Tibial nerve (tissue), 4 donors: ENCODE data around the gene XPNPEP2. TPM values are rescaled to one million over a fixed set of nuclear protein-coding genes. Genes with fewer than 3 reads are reported as not detected.

ENCODE experiments used
- DNase-seq, 2 donors: peaks; one replicate each; pipeline ENCODE4 v3.0.0-alpha.2; 2019; ENCODE audit warnings: low spot score in 2 of 2
- H3K27ac ChIP-seq, 4 donors: fragments of 200-600 bp; sonication (generic) in 3 of 4; one replicate each; pipeline ENCODE4 v1.5.1; 2017 to 2019; ENCODE audit warnings: mild to moderate bottlenecking in 1 of 4
- H3K27me3 ChIP-seq, 2 donors: fragments of 200-600 bp; sonication (generic) in 1 of 2; one replicate each; pipeline versions ENCODE4 v1.5.1 to v1.6.0; 2017 to 2019
- H3K36me3 ChIP-seq, 3 donors: fragments of 200-600 bp; sonication (generic); one replicate each; pipeline ENCODE4 v1.5.1; 2018 to 2019
- H3K4me1 ChIP-seq, 4 donors: fragments of 200-600 bp; sonication (generic) in 3 of 4; one replicate each; pipeline ENCODE4 v1.5.1; 2017 to 2019
- H3K4me3 ChIP-seq, 4 donors: fragments of 200-600 bp; sonication (generic) in 3 of 4; one replicate each; pipeline ENCODE4 v1.5.1; 2017 to 2019; ENCODE audit warnings: mild to moderate bottlenecking in 1 of 4, moderate library complexity in 1 of 4
- H3K9me3 ChIP-seq, 4 donors: fragments of 200-600 bp; sonication (generic) in 3 of 4; one replicate each; pipeline ENCODE4 v1.5.1; 2017 to 2019
- EP300 ChIP-seq, 2 donors: sonication (generic); formaldehyde crosslinking; IDR thresholded peaks; one replicate each; pipeline ENCODE4 v1.6.1; 2017; ENCODE audit warnings: antibody characterized with exemption in 2 of 2, mild to moderate bottlenecking in 1 of 2
- POLR2A ChIP-seq, 2 donors: fragments of 450-650 bp; IDR thresholded peaks; one replicate each; pipeline ENCODE4 v1.6.1; 2017; ENCODE audit warnings: antibody characterized with exemption in 2 of 2, mild to moderate bottlenecking in 2 of 2, moderate library complexity in 2 of 2
- WGBS, 2 donors: methylation state at CpG; one replicate each; pipeline ENCODE4 v1.1.5; 2018; 5-methylcytosine and 5-hydroxymethylcytosine counted together
- total RNA-seq, 4 donors: library from RNA; depleted of rRNA; stranded (reverse); fragments of >200 nt; gene quantifications; one replicate each; pipeline ENCODE4 v1.1.0, GENCODE V29; 2016
- TF ChIP-seq, protein P1 (sequence below), 5 experiments: fragments of 200-600 bp in 3 of 5; fragments of 450-650 bp in 2 of 5; sonication (generic) in 3 of 5; IDR thresholded peaks; one replicate each; pipeline ENCODE4 v1.5.1; 2016 to 2019; ENCODE audit warnings: antibody characterized with exemption in 5 of 5, mild to moderate bottlenecking in 3 of 5, moderate library complexity in 2 of 5

The XPNPEP2 gene, protein sequence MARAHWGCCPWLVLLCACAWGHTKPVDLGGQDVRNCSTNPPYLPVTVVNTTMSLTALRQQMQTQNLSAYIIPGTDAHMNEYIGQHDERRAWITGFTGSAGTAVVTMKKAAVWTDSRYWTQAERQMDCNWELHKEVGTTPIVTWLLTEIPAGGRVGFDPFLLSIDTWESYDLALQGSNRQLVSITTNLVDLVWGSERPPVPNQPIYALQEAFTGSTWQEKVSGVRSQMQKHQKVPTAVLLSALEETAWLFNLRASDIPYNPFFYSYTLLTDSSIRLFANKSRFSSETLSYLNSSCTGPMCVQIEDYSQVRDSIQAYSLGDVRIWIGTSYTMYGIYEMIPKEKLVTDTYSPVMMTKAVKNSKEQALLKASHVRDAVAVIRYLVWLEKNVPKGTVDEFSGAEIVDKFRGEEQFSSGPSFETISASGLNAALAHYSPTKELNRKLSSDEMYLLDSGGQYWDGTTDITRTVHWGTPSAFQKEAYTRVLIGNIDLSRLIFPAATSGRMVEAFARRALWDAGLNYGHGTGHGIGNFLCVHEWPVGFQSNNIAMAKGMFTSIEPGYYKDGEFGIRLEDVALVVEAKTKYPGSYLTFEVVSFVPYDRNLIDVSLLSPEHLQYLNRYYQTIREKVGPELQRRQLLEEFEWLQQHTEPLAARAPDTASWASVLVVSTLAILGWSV
- total RNA-seq = 10 to 100 TPM in 1 of 4 donors, 1 to 10 TPM in 2, under 1 TPM in 1; 0.87 to 10.0 (median 5.2) TPM

DNA sequence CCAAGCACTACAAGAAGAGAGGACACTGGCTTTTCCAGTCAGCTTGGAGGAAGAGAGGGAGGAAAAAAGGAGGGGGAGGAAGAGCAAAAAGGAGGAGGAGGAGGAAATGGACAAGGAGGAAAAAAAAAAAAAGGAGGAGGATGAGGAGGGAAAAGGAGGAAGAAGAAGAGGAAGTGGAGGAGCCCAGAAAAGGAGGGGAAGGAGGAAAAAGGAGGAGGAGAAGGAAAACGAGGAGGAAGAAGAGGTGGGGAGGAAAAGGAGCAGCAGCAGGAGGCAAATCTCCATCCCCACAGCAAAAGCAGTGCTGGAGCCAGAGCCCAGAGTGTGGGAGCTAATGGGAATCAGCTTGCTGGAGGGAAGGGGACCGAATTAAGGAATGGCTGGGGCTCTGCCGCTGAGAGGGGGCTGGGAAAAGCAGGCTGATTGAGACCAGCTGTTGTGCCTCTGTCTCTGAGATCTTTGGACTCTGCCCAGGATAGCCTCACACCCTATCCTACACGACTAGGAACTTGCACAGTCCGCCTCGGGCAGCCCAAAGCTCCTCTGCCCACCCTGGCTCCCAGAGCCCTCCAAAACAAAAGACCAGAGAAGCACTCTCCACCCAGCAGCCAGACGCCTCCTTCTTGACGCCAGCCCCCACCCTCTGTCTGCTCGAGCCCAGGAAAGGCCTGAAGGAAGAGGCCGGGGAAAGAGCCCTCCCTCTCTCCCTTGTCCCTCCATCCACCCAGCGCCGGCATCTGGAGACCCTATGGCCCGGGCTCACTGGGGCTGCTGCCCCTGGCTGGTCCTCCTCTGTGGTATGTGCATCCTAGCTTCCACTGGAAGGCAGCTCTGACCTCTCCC, at the start of gene XPNPEP2:
Gene XPNPEP2 (plus strand): TSS at position 514 of the 843 bp plus-strand sequence. CDS start 235 bp downstream, at position 749.
- H3K27ac ChIP-seq = peak within 1 kb of the TSS in 3 of 4 donors; percentile 50 to 62 (median 61)
- peaks cover 0 to 10% (median 0%) of the 10 kb centered on the region in 4 donors for H3K4me1 ChIP-seq
- TF ChIP-seq EP300 (IDR thresholded peaks at IDR 0.05) (no peak), POLR2A (IDR thresholded peaks at IDR 0.05) (no peak)
- TF ChIP-seq, protein P1, sequence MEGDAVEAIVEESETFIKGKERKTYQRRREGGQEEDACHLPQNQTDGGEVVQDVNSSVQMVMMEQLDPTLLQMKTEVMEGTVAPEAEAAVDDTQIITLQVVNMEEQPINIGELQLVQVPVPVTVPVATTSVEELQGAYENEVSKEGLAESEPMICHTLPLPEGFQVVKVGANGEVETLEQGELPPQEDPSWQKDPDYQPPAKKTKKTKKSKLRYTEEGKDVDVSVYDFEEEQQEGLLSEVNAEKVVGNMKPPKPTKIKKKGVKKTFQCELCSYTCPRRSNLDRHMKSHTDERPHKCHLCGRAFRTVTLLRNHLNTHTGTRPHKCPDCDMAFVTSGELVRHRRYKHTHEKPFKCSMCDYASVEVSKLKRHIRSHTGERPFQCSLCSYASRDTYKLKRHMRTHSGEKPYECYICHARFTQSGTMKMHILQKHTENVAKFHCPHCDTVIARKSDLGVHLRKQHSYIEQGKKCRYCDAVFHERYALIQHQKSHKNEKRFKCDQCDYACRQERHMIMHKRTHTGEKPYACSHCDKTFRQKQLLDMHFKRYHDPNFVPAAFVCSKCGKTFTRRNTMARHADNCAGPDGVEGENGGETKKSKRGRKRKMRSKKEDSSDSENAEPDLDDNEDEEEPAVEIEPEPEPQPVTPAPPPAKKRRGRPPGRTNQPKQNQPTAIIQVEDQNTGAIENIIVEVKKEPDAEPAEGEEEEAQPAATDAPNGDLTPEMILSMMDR (IDR thresholded peaks at IDR 0.05) = no peak
- H3K27me3 ChIP-seq = no peaks in the 10 kb centered on the region
- 10 to 32% methylated on average over 7 to 13 of the region's 13 CpGs for WGBS, 2 donors
- peak in 1 of 2 donors; percentile 24 for DNase-seq
- H3K36me3 ChIP-seq = no peaks in the 10 kb centered on the region
- no peaks in the 10 kb centered on the region for H3K9me3 ChIP-seq
- peak within 1 kb of the TSS in 1 of 4 donors; percentile 3 for H3K4me3 ChIP-seq

DNA sequence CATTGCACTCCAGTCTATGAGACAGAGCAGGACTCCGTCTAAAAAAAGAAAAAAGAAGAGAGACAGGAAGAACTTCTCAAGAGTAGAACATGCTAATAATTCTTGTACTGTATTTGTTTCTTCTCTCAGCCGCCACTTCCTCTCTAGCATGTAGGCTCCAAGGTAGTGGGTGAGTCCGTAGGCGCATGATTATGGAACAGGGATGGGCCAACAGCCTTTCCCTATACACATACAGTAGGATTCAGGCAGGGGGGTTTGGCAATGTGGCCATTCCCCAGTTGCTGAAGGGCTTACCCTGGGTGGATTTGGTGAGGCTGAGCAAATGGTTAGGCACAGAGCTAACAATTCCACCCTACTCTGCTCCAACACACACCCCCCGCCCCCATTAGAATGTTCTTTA, 49.0 kb upstream of the XPNPEP2 start:
- Histone ChIP-seq H3K9me3 (no peaks in the 10 kb centered on the region), H3K4me3 (no peak overlapping the region), H3K36me3 (no peaks in the 10 kb centered on the region), H3K27ac (no peak overlapping the region), H3K27me3 (no peaks in the 10 kb centered on the region), H3K4me1 (no peaks in the 10 kb centered on the region)
- TF ChIP-seq POLR2A (IDR thresholded peaks at IDR 0.05) (no peak), EP300 (IDR thresholded peaks at IDR 0.05) (no peak)
- TF ChIP-seq, protein P1 (IDR thresholded peaks at IDR 0.05) = no peak
- DNase-seq = no peak
- WGBS, 2 donors = 82 to 88% methylated on average over 5 of the region's 5 CpGs

DNA sequence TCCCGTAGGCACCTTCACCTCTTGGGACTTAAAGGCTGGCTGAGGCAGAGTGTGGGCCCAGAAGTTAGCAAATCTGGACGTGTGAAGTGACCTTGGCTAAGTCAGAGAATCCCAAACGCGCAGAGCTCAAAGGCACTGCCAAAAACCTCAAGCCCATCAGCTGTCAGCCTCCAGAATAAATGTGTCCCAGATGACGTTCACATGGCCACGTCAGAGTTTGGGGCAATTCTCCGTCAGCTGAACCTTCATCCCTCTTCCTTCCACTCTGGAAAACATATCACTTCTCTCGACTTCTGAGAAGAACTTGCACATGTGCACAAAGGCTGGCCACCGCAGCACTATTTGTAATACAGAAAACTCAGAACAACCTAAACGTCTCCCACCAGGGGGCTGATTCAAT, 48.3 kb upstream of the XPNPEP2 start:
- Histone ChIP-seq H3K27ac (no peak overlapping the region), H3K36me3 (no peaks in the 10 kb centered on the region), H3K27me3 (no peaks in the 10 kb centered on the region), H3K9me3 (no peaks in the 10 kb centered on the region), H3K4me3 (no peak overlapping the region), H3K4me1 (no peaks in the 10 kb centered on the region)
- DNase-seq = peak in 1 of 2 donors; percentile 7
- 60 to 67% methylated on average over 10 of the region's 10 CpGs for WGBS, 2 donors
- TF ChIP-seq EP300 (IDR thresholded peaks at IDR 0.05) = peak in 1 of 2 donors; percentile 13
- TF ChIP-seq, protein P1 (IDR thresholded peaks at IDR 0.05) = no peak
- no peak for TF ChIP-seq POLR2A (IDR thresholded peaks at IDR 0.05)

DNA sequence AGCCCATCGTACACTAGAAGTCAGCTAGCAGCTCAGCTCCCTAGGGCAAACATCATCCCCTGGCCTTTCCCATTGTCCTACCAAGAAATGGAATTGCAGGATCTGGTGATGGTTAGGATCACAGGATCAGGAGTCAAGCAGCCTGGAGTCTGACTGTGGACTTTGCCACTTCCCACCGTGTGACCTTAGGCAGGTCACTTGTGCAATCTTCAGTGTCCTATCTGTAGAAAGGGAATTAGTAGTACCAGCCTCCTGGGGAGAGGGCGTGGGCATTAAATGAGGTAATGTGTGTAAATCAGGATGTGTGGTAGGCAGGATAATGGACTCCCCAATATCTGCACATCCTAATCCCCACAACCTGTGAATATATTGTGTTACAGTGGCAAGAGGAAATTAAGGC, 45.4 kb upstream of the XPNPEP2 start:
- Histone ChIP-seq H3K36me3 (no peaks in the 10 kb centered on the region), H3K4me1 (no peaks in the 10 kb centered on the region), H3K27me3 (peaks cover 0 to 7% of the 10 kb centered on the region in 2 donors), H3K9me3 (no peaks in the 10 kb centered on the region), H3K27ac (no peak overlapping the region), H3K4me3 (no peak overlapping the region)
- DNase-seq = no peak
- WGBS, 2 donors = 86 to 87% methylated on average over 3 of the region's 3 CpGs
- TF ChIP-seq, protein P1 (IDR thresholded peaks at IDR 0.05) = no peak
- TF ChIP-seq POLR2A (IDR thresholded peaks at IDR 0.05) (no peak), EP300 (IDR thresholded peaks at IDR 0.05) (no peak)
